Measurements from ENCODE around the gene CAPN6.

The CAPN6 gene

DNA sequence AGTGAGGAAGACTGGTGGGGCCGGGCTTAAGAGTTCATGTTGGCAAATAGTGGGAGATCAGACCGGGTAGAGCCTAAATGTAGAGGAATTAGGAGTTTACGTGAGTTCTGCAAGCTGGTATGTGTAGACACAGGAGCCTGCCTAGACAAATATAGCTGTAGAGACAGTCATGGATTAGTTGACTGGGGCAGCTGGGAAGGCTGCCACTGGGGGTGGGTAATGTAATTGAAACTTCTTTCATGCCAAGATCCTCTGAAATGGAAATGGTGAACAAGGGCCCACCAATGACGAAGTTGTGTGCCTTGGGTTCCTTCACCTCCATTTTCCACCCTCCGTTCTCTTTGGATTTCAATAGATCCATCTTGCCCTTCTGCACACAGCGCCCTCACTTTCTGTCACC lies 11.9 kb upstream of the CAPN6 start:
- no peak for DNase-seq (ENCODE audit: low read depth in 1 of 2, low spot score in 1 of 2)
- H3K27ac ChIP-seq (replicated peaks) = no peak overlapping the region
- no peak for TF ChIP-seq POLR2AphosphoS5 (IDR thresholded peaks at IDR 0.05; ENCODE audit: low read depth)
- TF ChIP-seq SPI1 (IDR thresholded peaks at IDR 0.05; ENCODE audit: borderline replicate concordance, low read depth) = no peak
- TF ChIP-seq, protein P1, sequence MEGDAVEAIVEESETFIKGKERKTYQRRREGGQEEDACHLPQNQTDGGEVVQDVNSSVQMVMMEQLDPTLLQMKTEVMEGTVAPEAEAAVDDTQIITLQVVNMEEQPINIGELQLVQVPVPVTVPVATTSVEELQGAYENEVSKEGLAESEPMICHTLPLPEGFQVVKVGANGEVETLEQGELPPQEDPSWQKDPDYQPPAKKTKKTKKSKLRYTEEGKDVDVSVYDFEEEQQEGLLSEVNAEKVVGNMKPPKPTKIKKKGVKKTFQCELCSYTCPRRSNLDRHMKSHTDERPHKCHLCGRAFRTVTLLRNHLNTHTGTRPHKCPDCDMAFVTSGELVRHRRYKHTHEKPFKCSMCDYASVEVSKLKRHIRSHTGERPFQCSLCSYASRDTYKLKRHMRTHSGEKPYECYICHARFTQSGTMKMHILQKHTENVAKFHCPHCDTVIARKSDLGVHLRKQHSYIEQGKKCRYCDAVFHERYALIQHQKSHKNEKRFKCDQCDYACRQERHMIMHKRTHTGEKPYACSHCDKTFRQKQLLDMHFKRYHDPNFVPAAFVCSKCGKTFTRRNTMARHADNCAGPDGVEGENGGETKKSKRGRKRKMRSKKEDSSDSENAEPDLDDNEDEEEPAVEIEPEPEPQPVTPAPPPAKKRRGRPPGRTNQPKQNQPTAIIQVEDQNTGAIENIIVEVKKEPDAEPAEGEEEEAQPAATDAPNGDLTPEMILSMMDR (IDR thresholded peaks at IDR 0.05; ENCODE audit: insufficient read depth, low read length) = no peak
- no peak for TF ChIP-seq GABPA (IDR thresholded peaks at IDR 0.05; ENCODE audit: low read depth)
- TF ChIP-seq, protein P2, sequence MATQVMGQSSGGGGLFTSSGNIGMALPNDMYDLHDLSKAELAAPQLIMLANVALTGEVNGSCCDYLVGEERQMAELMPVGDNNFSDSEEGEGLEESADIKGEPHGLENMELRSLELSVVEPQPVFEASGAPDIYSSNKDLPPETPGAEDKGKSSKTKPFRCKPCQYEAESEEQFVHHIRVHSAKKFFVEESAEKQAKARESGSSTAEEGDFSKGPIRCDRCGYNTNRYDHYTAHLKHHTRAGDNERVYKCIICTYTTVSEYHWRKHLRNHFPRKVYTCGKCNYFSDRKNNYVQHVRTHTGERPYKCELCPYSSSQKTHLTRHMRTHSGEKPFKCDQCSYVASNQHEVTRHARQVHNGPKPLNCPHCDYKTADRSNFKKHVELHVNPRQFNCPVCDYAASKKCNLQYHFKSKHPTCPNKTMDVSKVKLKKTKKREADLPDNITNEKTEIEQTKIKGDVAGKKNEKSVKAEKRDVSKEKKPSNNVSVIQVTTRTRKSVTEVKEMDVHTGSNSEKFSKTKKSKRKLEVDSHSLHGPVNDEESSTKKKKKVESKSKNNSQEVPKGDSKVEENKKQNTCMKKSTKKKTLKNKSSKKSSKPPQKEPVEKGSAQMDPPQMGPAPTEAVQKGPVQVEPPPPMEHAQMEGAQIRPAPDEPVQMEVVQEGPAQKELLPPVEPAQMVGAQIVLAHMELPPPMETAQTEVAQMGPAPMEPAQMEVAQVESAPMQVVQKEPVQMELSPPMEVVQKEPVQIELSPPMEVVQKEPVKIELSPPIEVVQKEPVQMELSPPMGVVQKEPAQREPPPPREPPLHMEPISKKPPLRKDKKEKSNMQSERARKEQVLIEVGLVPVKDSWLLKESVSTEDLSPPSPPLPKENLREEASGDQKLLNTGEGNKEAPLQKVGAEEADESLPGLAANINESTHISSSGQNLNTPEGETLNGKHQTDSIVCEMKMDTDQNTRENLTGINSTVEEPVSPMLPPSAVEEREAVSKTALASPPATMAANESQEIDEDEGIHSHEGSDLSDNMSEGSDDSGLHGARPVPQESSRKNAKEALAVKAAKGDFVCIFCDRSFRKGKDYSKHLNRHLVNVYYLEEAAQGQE (IDR thresholded peaks at IDR 0.05; ENCODE audit: insufficient replicate concordance, low read depth) = no peak
- no peak overlapping the region for H3K4me3 ChIP-seq (replicated peaks; ENCODE audit: insufficient read depth, low read length)
- peaks cover 2% of the 10 kb centered on the region for H3K27me3 ChIP-seq (ENCODE audit: insufficient read depth, poor library complexity, severe bottlenecking)

DNA sequence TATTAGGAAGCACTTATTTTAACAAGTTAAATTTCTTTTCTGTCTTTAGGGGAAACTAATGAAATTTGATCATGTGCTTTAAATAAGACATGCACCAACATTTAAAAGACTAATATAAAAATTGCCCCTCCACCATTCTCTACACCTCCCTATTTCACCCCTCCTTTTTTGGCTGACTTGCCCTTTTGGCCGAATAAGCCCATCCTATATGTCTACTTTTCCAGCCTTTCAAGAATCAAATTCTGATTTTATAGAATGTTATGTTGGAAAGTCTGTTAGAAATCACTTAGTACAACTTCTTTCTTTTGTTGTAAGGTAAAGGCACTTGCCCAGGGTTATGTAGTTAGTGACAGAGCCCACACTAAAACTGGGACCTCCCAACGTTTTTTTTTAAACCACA lies 1.8 kb downstream of the CAPN6 start:
- H3K4me3 ChIP-seq (replicated peaks; ENCODE audit: insufficient read depth, low read length) = no peak overlapping the region
- DNase-seq (ENCODE audit: low read depth in 1 of 2, low spot score in 1 of 2) = no peak
- H3K27ac ChIP-seq (replicated peaks) = no peak overlapping the region
- TF ChIP-seq GABPA (IDR thresholded peaks at IDR 0.05; ENCODE audit: low read depth) = no peak
- TF ChIP-seq, protein P1 (IDR thresholded peaks at IDR 0.05; ENCODE audit: insufficient read depth, low read length) = no peak
- TF ChIP-seq SPI1 (IDR thresholded peaks at IDR 0.05; ENCODE audit: borderline replicate concordance, low read depth) = no peak
- TF ChIP-seq, protein P2 (IDR thresholded peaks at IDR 0.05; ENCODE audit: insufficient replicate concordance, low read depth) = no peak
- TF ChIP-seq POLR2AphosphoS5 (IDR thresholded peaks at IDR 0.05; ENCODE audit: low read depth) = no peak
- peaks cover 10% of the 10 kb centered on the region for H3K27me3 ChIP-seq (ENCODE audit: insufficient read depth, poor library complexity, severe bottlenecking)

DNA sequence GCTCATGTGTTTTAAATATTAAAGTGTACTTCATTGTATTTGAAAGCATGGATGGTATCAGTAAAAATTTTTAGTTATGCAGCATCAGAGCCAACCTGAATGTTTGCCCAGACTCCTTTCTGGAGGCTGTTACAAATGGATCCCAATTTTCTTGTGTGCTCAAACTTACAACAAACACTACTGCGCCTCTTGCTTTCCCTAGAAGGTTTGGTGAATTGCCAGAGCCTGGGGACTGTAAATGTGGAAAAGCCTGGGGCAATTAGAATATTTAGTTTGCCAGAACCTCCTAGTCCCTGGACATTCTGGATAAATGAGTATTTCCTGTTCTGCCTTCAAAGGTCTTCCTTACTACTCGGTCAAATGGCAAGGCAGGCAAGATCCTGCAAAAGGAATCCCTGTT lies 4.8 kb downstream of the CAPN6 start:
- no peak overlapping the region for H3K4me3 ChIP-seq (replicated peaks; ENCODE audit: insufficient read depth, low read length)
- no peak overlapping the region for H3K27ac ChIP-seq (replicated peaks)
- DNase-seq (ENCODE audit: low read depth in 1 of 2, low spot score in 1 of 2) = no peak
- H3K27me3 ChIP-seq (ENCODE audit: insufficient read depth, poor library complexity, severe bottlenecking) = peaks cover 8% of the 10 kb centered on the region
- no peak for TF ChIP-seq GABPA (IDR thresholded peaks at IDR 0.05; ENCODE audit: low read depth)
- TF ChIP-seq SPI1 (IDR thresholded peaks at IDR 0.05; ENCODE audit: borderline replicate concordance, low read depth) = no peak

DNA sequence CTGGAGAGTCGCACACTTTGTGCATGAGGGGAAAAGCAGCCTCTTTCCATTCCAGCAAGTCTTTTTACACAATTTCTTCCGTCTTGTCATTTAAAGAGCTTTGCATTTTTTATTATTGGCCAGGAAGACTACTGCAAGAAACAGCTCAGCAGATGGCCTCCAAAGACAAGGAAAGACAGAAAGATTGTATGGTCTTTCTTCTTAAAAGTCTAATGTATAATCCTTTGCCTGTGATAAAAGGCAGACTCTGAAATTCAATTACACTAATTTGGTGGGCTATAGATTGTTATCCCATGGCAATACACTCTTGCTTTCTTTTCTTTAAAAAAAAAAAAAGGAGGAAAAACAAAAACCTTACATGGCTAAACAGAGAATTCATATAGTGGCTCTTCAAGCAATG lies 5.9 kb downstream of the CAPN6 start:
- H3K4me3 ChIP-seq (replicated peaks; ENCODE audit: insufficient read depth, low read length) = no peak overlapping the region
- TF ChIP-seq GABPA (IDR thresholded peaks at IDR 0.05; ENCODE audit: low read depth) = no peak

DNA sequence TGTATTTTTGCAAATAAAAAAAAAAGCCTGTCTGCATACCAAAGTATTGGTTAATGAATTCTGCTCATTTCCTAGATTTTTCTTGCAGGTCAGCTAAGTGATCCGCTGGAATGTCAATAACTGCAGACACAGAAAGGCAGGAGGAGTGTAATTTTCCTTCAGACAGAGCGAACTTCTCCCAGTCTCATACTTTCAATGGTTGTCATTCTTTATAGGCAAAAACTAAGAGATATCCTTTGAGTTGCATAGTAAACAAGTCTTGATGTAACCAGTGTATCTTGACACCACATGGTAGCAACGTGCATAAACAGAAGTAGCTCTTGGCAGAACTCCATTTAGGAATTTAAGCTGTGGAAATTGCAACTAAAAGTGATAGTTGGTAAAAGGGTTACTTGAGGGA lies 8.2 kb downstream of the CAPN6 start:
- H3K27ac ChIP-seq (replicated peaks) = no peak overlapping the region
- DNase-seq (ENCODE audit: low read depth in 1 of 2, low spot score in 1 of 2) = no peak
- no peaks in the 10 kb centered on the region for H3K27me3 ChIP-seq (ENCODE audit: insufficient read depth, poor library complexity, severe bottlenecking)
- TF ChIP-seq, protein P2 (IDR thresholded peaks at IDR 0.05; ENCODE audit: insufficient replicate concordance, low read depth) = no peak
- TF ChIP-seq SPI1 (IDR thresholded peaks at IDR 0.05; ENCODE audit: borderline replicate concordance, low read depth) = no peak
- TF ChIP-seq POLR2AphosphoS5 (IDR thresholded peaks at IDR 0.05; ENCODE audit: low read depth) = no peak
- TF ChIP-seq, protein P1 (IDR thresholded peaks at IDR 0.05; ENCODE audit: insufficient read depth, low read length) = no peak
- no peak for TF ChIP-seq GABPA (IDR thresholded peaks at IDR 0.05; ENCODE audit: low read depth)
- H3K4me3 ChIP-seq (replicated peaks; ENCODE audit: insufficient read depth, low read length) = no peak overlapping the region

More for the DNA sequence above, 5.9 kb downstream of the CAPN6 start:
- Histone ChIP-seq H3K27ac (replicated peaks) (no peak overlapping the region), H3K27me3 (ENCODE audit: insufficient read depth, poor library complexity, severe bottlenecking) (peaks cover 8% of the 10 kb centered on the region)
- DNase-seq (ENCODE audit: low read depth in 1 of 2, low spot score in 1 of 2) = no peak
